GM12892 (cell line): ENCODE data around the gene NSD2.

Source experiments
- POLR2A ChIP-seq: IDR thresholded peaks from 2 replicates; pipeline ENCODE4 v1.6.1; 2011; ENCODE audit warnings: low read depth, low read length, control low read depth
- POLR2AphosphoS5 ChIP-seq: IDR thresholded peaks from 2 replicates; pipeline ENCODE4 v1.6.1; 2011; ENCODE audit warnings: low read depth, low read length, control low read depth
- TAF1 ChIP-seq: IDR thresholded peaks from 2 replicates; pipeline ENCODE4 v1.6.1; 2011; ENCODE audit warnings: low read depth, mild to moderate bottlenecking, control low read depth, low read length, borderline replicate concordance

GRCh38 chr4:1857931-1858330 is 13.3 kb upstream of the NSD2 start:
- TF ChIP-seq POLR2AphosphoS5 (no peak), POLR2A (no peak), TAF1 (no peak)
